Measurements from ENCODE around the gene NFS1. TPM values are rescaled to one million over a fixed set of nuclear protein-coding genes. Genes with fewer than 3 reads are reported as not detected.

NFS1 gene
- total and polyA plus RNA-seq, 2 of the 8 experiments (the other 6 are each of a cell fraction or from before 2014, with no cell fraction given) = 26.1 to 38.8 TPM

- POLR2A ChIA-PET (ENCODE audit: partially characterized antibody) = interaction anchor here (0.6 to 45.3 kb wide), 5 partner anchors 4 to 244 kb away, joined by 3 to 2341 read pairs (median 4); partner anchors contain the start of genes NFS1, RBM39 and ROMO1
- WGBS, 2 experiments (ENCODE audit: extremely low coverage in 1 of 2, insufficient coverage in 1 of 2, insufficient read length in 1 of 2, insufficient replicate concordance in 2 of 2, low coverage in 1 of 2, low lambda C conversion rate in 2 of 2, missing lambda C conversion rate in 1 of 2) = 93% methylated on average over 4 of the region's 4 CpGs; no CpG with 5 or more reads in 1 of the 2 experiments
- no peak overlapping the region for H2AK5ac ChIP-seq (ENCODE audit: low read depth, low read length)
These were observed 15.0 kb upstream of the NFS1 start for GRCh38 chr20:35714127-35714526.

More at GRCh38 chr20:35714127-35714526, 15.0 kb upstream of the NFS1 start:
- H3K18ac ChIP-seq (ENCODE audit: extremely low read depth, low read length) = no peak overlapping the region
- H3K36me3 ChIP-seq (ENCODE audit: control insufficient read depth in 2 of 4, insufficient read depth in 4 of 4, low read length in 3 of 4) = peaks cover 33 to 99% (median 85%) of the 10 kb centered on the region in 4 experiments
- FAIRE-seq (no peak), DNase-seq (ENCODE audit: low read depth in 1 of 2, low spot score in 2 of 2) (no peak)
- 0 out of 2 replicates have a peak, but pooled peaks cover 3% of the 10 kb centered on the region for H3K79me1 ChIP-seq (ENCODE audit: low read depth, low read length)
- H3K79me2 ChIP-seq (ENCODE audit: control insufficient read depth in 1 of 2, insufficient read depth in 2 of 2, low read length in 2 of 2) = peaks cover 0 to 70% of the 10 kb centered on the region in 2 experiments; a peak in 2 of 4 replicates
- H2BK5ac ChIP-seq (ENCODE audit: low read depth, low read length) = no peak overlapping the region
- H3K4me1 ChIP-seq (replicated peaks in 1 of 4; ENCODE audit: control insufficient read depth in 3 of 4, insufficient read depth in 4 of 4, low read length in 3 of 4) = no peaks in the 10 kb centered on the region
- no peak overlapping the region for H4K91ac ChIP-seq (replicated peaks; ENCODE audit: insufficient read length, low read length)
- CTCF ChIA-PET (ENCODE audit: partially characterized antibody) = interaction anchor here (1.2 to 1.7 kb wide), 2 partner anchors 14 to 28 kb away, joined by 3 to 5 read pairs; partner anchors contain the start of gene RBM39
- no peak overlapping the region for H4K5ac ChIP-seq (ENCODE audit: insufficient read length, low read depth, low read length)
- H3K9ac ChIP-seq (replicated peaks in 1 of 4; ENCODE audit: extremely low read depth in 1 of 4, low read depth in 3 of 4, low read length in 3 of 4) = no peak overlapping the region
- H2AFZ ChIP-seq (ENCODE audit: low read length) = no peak overlapping the region
- no peaks in the 10 kb centered on the region for H3K23me2 ChIP-seq (ENCODE audit: low read depth, low read length)
- no peak overlapping the region for H2BK15ac ChIP-seq (ENCODE audit: low read length)
- no peak overlapping the region for H3K27ac ChIP-seq (ENCODE audit: low read depth, low read length)
- no peak overlapping the region for H3K23ac ChIP-seq (ENCODE audit: insufficient read length)
- no peak overlapping the region; the same call in 1 of the 2 replicates for H4K8ac ChIP-seq (ENCODE audit: extremely low read depth, insufficient read depth, low read length)
- H3K4ac ChIP-seq (replicated peaks; ENCODE audit: insufficient read length, low read depth, low read length) = no peak overlapping the region
- H3K4me2 ChIP-seq (ENCODE audit: insufficient read depth in 1 of 2, low read depth in 2 of 2, low read length in 2 of 2) = no peak overlapping the region
- no peaks in the 10 kb centered on the region for H3K9me3 ChIP-seq (ENCODE audit: insufficient read depth in 2 of 2, low read depth in 1 of 2, low read length in 1 of 2)
- no peak for TF ChIP-seq TAF7 (optimal IDR thresholded peaks at IDR 0.05; ENCODE audit: borderline replicate concordance, low read depth, low read length)
- H4K20me1 ChIP-seq (replicated peaks in 1 of 2; ENCODE audit: control insufficient read depth in 1 of 2, insufficient read depth in 2 of 2, low read length in 2 of 2) = peaks cover 10% of the 10 kb centered on the region in 2 experiments
- H3K27me3 ChIP-seq (replicated peaks in 1 of 4; ENCODE audit: control insufficient read depth in 3 of 4, extremely low read depth in 1 of 4, insufficient read depth in 3 of 4, low read length in 3 of 4) = no peaks in the 10 kb centered on the region; a peak in 1 of 7 replicates
- no peak overlapping the region for H3K14ac ChIP-seq (ENCODE audit: insufficient read length)
- no peak overlapping the region for H2BK12ac ChIP-seq (ENCODE audit: low read depth, low read length)
- H2BK120ac ChIP-seq (replicated peaks; ENCODE audit: low read depth, low read length) = no peak overlapping the region
- H3K4me3 ChIP-seq (ENCODE audit: extremely low read depth in 1 of 4, insufficient read depth in 2 of 4, low read depth in 3 of 4, low read length in 4 of 4) = no peak overlapping the region
- H2BK20ac ChIP-seq (ENCODE audit: low read length) = no peak overlapping the region
- H3K56ac ChIP-seq (replicated peaks; ENCODE audit: insufficient read length, low read depth, low read length) = no peak overlapping the region
